GM18505 (cell line): ENCODE results near the gene CLEC17A.
"Not testable (repeated sequence)": the region's sequence is repeated elsewhere in the genome, so short reads cannot be mapped to it uniquely, and the experiment has no call there.

ENCODE experiments used
- ATAC-seq: cut with Tn5 transposase; IDR thresholded peaks from one replicate; pipeline ENCODE4 v1.9.1; 2021; ENCODE audit not compliant: unreplicated experiment
- POLR2A ChIP-seq: IDR thresholded peaks from 4 replicates; pipeline ENCODE4 v1.6.1; 2011; ENCODE audit warnings: borderline replicate concordance; ENCODE audit not compliant: insufficient read depth, insufficient read length; ENCODE audit errors: extremely low read depth

The CLEC17A gene

GRCh38 chr19:14595558-14595957 is 12.7 kb downstream of the CLEC17A start:
- TF ChIP-seq POLR2A: no peak
- ATAC-seq: no peak

- no peak for ATAC-seq
- no peak for TF ChIP-seq POLR2A
Observed at GRCh38 chr19:14599548-14600147, 16.8 kb downstream of the CLEC17A start.

- ATAC-seq: peak; percentile 72
- TF ChIP-seq POLR2A: peak; percentile 53
Observed at GRCh38 chr19:14603990-14604387, 21.1 kb downstream of the CLEC17A start.

GRCh38 chr19:14606627-14607026 is 23.7 kb downstream of the CLEC17A start:
- no peak for ATAC-seq
- TF ChIP-seq POLR2A: peak; percentile 22

GRCh38 chr19:14611051-14611450 is 28.2 kb downstream of the CLEC17A start:
- no peak for ATAC-seq
- TF ChIP-seq POLR2A: no peak

GRCh38 chr19:14612242-14612641 is 29.4 kb downstream of the CLEC17A start:
- ATAC-seq: not testable (repeated sequence)

- no peak for ATAC-seq
- TF ChIP-seq POLR2A: no peak
Observed at GRCh38 chr19:14612657-14613056, 29.8 kb downstream of the CLEC17A start.

- not testable (repeated sequence) for ATAC-seq
Observed at GRCh38 chr19:14613399-14614098, 30.7 kb downstream of the CLEC17A start.

GRCh38 chr19:14614099-14614412 is 31.2 kb downstream of the CLEC17A start:
- no peak for TF ChIP-seq POLR2A
- no peak for ATAC-seq

- no peak for TF ChIP-seq POLR2A
- ATAC-seq: no peak
Observed at GRCh38 chr19:14615623-14616022, 32.7 kb downstream of the CLEC17A start.

- ATAC-seq: no peak
- no peak for TF ChIP-seq POLR2A
Observed at GRCh38 chr19:14616407-14616806, 33.5 kb downstream of the CLEC17A start.

GRCh38 chr19:14619404-14619803 is 36.5 kb downstream of the CLEC17A start:
- no peak for TF ChIP-seq POLR2A
- no peak for ATAC-seq

- not testable (repeated sequence) for ATAC-seq
Observed at GRCh38 chr19:14624491-14624890, 41.6 kb downstream of the CLEC17A start.

- TF ChIP-seq POLR2A: no peak
- ATAC-seq: no peak
Observed at GRCh38 chr19:14629557-14629956, 46.7 kb downstream of the CLEC17A start.

GRCh38 chr19:14632286-14632685 is 49.4 kb downstream of the CLEC17A start:
- TF ChIP-seq POLR2A: no peak
- no peak for ATAC-seq
